IMR-90 (cell line): Measurements from ENCODE around the gene SEPTIN2. TPM values are rescaled to one million over a fixed set of nuclear protein-coding genes. Genes with fewer than 3 reads are reported as not detected.
A peak's percentile ranks its signal among the peaks of the same experiment; 100 is the strongest.

Experiments
- ATAC-seq: fragments of 200-7000 bp; cut with Tn5 transposase; 2 replicates; pipeline ENCODE4 v1.9.1; 2020; ENCODE audit warnings: low read depth, mild to moderate bottlenecking, moderate library complexity
- BruUV-seq: library from RNA; stranded (reverse); fragments of 400-500 nt; replicated peaks from 2 replicates; lab custom pipeline; 2021; lab: Mats Ljungman, UMichigan
- CTCF ChIA-PET: fragments of 300-600 bp; formaldehyde crosslinking; extraction: SDS; loops from one replicate; lab custom pipeline; 2021; ENCODE audit warnings: antibody characterized with exemption; lab: Yijun Ruan, JAX
- POLR2A ChIA-PET: fragments of 300-600 bp; sonication (Branson Sonifier 250); formaldehyde crosslinking; loops from one replicate; lab custom pipeline; 2022; ENCODE audit warnings: antibody characterized with exemption; ENCODE audit not compliant: unreplicated experiment; lab: Charles Lee
- DNase-seq: peaks from one replicate; pipeline ENCODE4 v3.0.0; 2013
- H2AFZ ChIP-seq: replicated peaks from 2 replicates; pipeline ENCODE3; 2013; ENCODE audit warnings: low read length, mild to moderate bottlenecking; ENCODE audit not compliant: poor library complexity
- H2AK5ac ChIP-seq: 2 replicates; pipeline ENCODE4 v1.6.1; 2013; ENCODE audit warnings: low read depth, low read length, inconsistent platforms
- H2AK9ac ChIP-seq: replicated peaks from 2 replicates; pipeline ENCODE3; 2013; ENCODE audit warnings: mild to moderate bottlenecking, low read depth, low read length, moderate library complexity; ENCODE audit not compliant: poor library complexity
- H2BK120ac ChIP-seq: 2 replicates; pipeline ENCODE4 v1.6.1; 2013; ENCODE audit warnings: low read depth, low read length, inconsistent platforms
- H2BK15ac ChIP-seq: 3 replicates; pipeline ENCODE4 v1.6.1; 2013; ENCODE audit warnings: low read depth, low read length, inconsistent platforms
- H2BK20ac ChIP-seq: 2 replicates; pipeline ENCODE4 v1.6.1; 2013; ENCODE audit warnings: low read depth, mild to moderate bottlenecking, inconsistent platforms, low read length, moderate library complexity
- H2BK5ac ChIP-seq: 2 replicates; pipeline ENCODE4 v1.6.1; 2013; ENCODE audit warnings: mild to moderate bottlenecking, low read depth, low read length, inconsistent platforms; ENCODE audit not compliant: poor library complexity, severe bottlenecking
- H3K14ac ChIP-seq: replicated peaks from 2 replicates; pipeline ENCODE4 v1.6.1; 2013; ENCODE audit warnings: low read depth, low read length, inconsistent platforms
- H3K18ac ChIP-seq: 2 replicates; pipeline ENCODE4 v1.6.1; 2013; ENCODE audit warnings: low read depth, low read length, control low read depth
- H3K23ac ChIP-seq: 2 replicates; pipeline ENCODE4 v1.6.1; 2013; ENCODE audit warnings: low read depth, low read length, inconsistent platforms
- H3K27ac ChIP-seq: 2 replicates; pipeline ENCODE4 v1.5.1; 2013; ENCODE audit warnings: mild to moderate bottlenecking, control low read depth, low read length; ENCODE audit not compliant: insufficient read depth
- H3K27me3 ChIP-seq: 2 replicates; pipeline ENCODE4 v1.6.1; 2013; ENCODE audit warnings: low read length; ENCODE audit not compliant: control insufficient read depth, insufficient read depth
- H3K36me3 ChIP-seq: 2 replicates; pipeline ENCODE4 v1.6.1; 2013; ENCODE audit warnings: low read length, mixed read lengths; ENCODE audit not compliant: control insufficient read depth, insufficient read depth
- H3K4ac ChIP-seq: 2 replicates; pipeline ENCODE4 v1.6.1; 2013; ENCODE audit warnings: low read depth, low read length, inconsistent platforms
- H3K4me1 ChIP-seq: 2 replicates; pipeline ENCODE4 v1.6.1; 2013; ENCODE audit warnings: low read length, mixed read lengths; ENCODE audit not compliant: control insufficient read depth, insufficient read depth
- H3K4me2 ChIP-seq: 2 replicates; pipeline ENCODE4 v1.6.1; 2013; ENCODE audit warnings: low read depth, mild to moderate bottlenecking, control low read depth, low read length, moderate library complexity
- H3K4me3 ChIP-seq: 2 replicates; pipeline ENCODE4 v1.5.1; 2013; ENCODE audit warnings: low read depth, mild to moderate bottlenecking, control low read depth, low read length, moderate library complexity; ENCODE audit not compliant: insufficient read depth
- H3K56ac ChIP-seq: 2 replicates; pipeline ENCODE4 v1.6.1; 2013; ENCODE audit warnings: low read length, inconsistent platforms; ENCODE audit not compliant: insufficient read depth; ENCODE audit errors: extremely low read depth
- H3K79me1 ChIP-seq, 2 experiments: 2 replicates each; pipeline ENCODE4 v1.6.1; 2013; ENCODE audit warnings: low read length in 2 of 2, inconsistent platforms in 1 of 2, low read depth in 1 of 2
- H3K9ac ChIP-seq: 2 replicates; pipeline ENCODE4 v1.6.1; 2013; ENCODE audit warnings: low read depth, low read length, control low read depth
- H3K9me1 ChIP-seq: 2 replicates; pipeline ENCODE4 v1.6.1; 2013; ENCODE audit warnings: low read length, inconsistent platforms; ENCODE audit not compliant: insufficient read depth
- H3K9me3 ChIP-seq: 2 replicates; pipeline ENCODE4 v1.6.1; 2013; ENCODE audit warnings: low read length; ENCODE audit not compliant: control insufficient read depth, insufficient read depth
- H4K20me1 ChIP-seq: 2 replicates; pipeline ENCODE4 v1.6.1; 2013; ENCODE audit warnings: low read length, inconsistent platforms; ENCODE audit not compliant: insufficient read depth
- H4K5ac ChIP-seq: 2 replicates; pipeline ENCODE4 v1.6.1; 2013; ENCODE audit warnings: mild to moderate bottlenecking, low read depth, low read length, control low read depth
- H4K8ac ChIP-seq, 2 experiments: 2 replicates each; pipeline ENCODE4 v1.6.1; 2013; ENCODE audit warnings: low read depth in 2 of 2, low read length in 2 of 2, control low read depth in 1 of 2, inconsistent platforms in 1 of 2
- H4K91ac ChIP-seq: 2 replicates; pipeline ENCODE4 v1.6.1; 2013; ENCODE audit warnings: low read depth, low read length, inconsistent platforms; ENCODE audit not compliant: insufficient read depth
- ELK1 ChIP-seq: fragments of 150-350 bp; IDR thresholded peaks from 2 replicates; pipeline ENCODE4 v1.6.1; 2016; ENCODE audit warnings: low read depth, mild to moderate bottlenecking, low read length, moderate library complexity, borderline replicate concordance
- FOS ChIP-seq: fragments of 150-350 bp; IDR thresholded peaks from 2 replicates; pipeline ENCODE4 v1.6.1; 2016; ENCODE audit warnings: low read depth, low read length
- MAFK ChIP-seq: IDR thresholded peaks from 2 replicates; pipeline ENCODE4 v1.6.1; 2012; ENCODE audit warnings: low read depth, low read length, improper control_type of control experiment
- MAZ ChIP-seq: IDR thresholded peaks from 2 replicates; pipeline ENCODE4 v1.6.1; 2012; ENCODE audit warnings: low read depth, mild to moderate bottlenecking, low read length, improper control_type of control experiment, moderate library complexity, borderline replicate concordance
- MXI1 ChIP-seq: IDR thresholded peaks from 2 replicates; pipeline ENCODE4 v1.6.1; 2012; ENCODE audit warnings: low read depth, mild to moderate bottlenecking, low read length, moderate library complexity, borderline replicate concordance
- RAD21 ChIP-seq: IDR thresholded peaks from 2 replicates; pipeline ENCODE4 v1.6.1; 2012; ENCODE audit warnings: low read length, improper control_type of control experiment
- RCOR1 ChIP-seq: IDR thresholded peaks from 2 replicates; pipeline ENCODE4 v1.6.1; 2012; ENCODE audit warnings: mild to moderate bottlenecking, low read length, improper control_type of control experiment; ENCODE audit not compliant: insufficient replicate concordance
- WGBS, 2 experiments: methylation state at CpG; one replicate each; pipeline versions ENCODE4 v1.1.5 to v1.1.7; 2013; ENCODE audit warnings: missing lambda C conversion rate in 2 of 2; ENCODE audit not compliant: insufficient read length in 1 of 2; ENCODE audit errors: extremely low coverage in 2 of 2; 5-methylcytosine and 5-hydroxymethylcytosine counted together
- dilution Hi-C: fragments of 300-500 bp; cut with HindIII; formaldehyde crosslinking; loops from one replicate; pipeline ENCODE4 v1.14.3; 2018; ENCODE audit warnings: low sequenced_read_pairs; ENCODE audit not compliant: unreplicated experiment
- in situ Hi-C: fragments of 300-500 bp; cut with MboI; formaldehyde crosslinking; loops from 3 replicates; pipeline ENCODE4 v1.14.3; 2019; ENCODE audit warnings: low sequenced_read_pairs, inconsistent platforms, mixed read lengths
- intact Hi-C: fragments of 100-400 bp; cut with micrococcal nuclease; formaldehyde crosslinking; loops from 2 replicates; pipeline ENCODE4 v1.10.0; 2022
- polyA plus RNA-seq, 3 experiments: library from polyadenylated mRNA; depleted of rRNA; stranded (reverse); fragments of >200 nt; gene quantifications; 2 replicates each; pipeline ENCODE4 v1.2.3, GENCODE V29; 2012; ENCODE audit warnings: low replicate concordance in 1 of 3
- total RNA-seq: library from RNA; depleted of rRNA; stranded (reverse); fragments of >200 nt; gene quantifications from 2 replicates; pipeline ENCODE4 v1.2.3, GENCODE V29; 2012

Gene SEPTIN2
- total and polyA plus RNA-seq, 2 of the 4 experiments (the other 2 are of a cell fraction): 420 to 504 TPM

GRCh38 chr2:241355983-241356870 lies 40.5 kb downstream of the SEPTIN2 start, which contains the start of gene FARP2 (continued):
- TF ChIP-seq MAZ (peak; percentile 79; the same call in 1 of the 2 replicates), FOS (no peak), MAFK (no peak), RAD21 (no peak)

- no peak overlapping the region for H2AK5ac ChIP-seq
- H2BK5ac ChIP-seq: no peak overlapping the region
- H3K14ac ChIP-seq: peak overlapping the region; percentile 70
- WGBS, 2 experiments: no CpG with 5 or more reads among the region's 5 CpGs
- ChIA-PET POLR2A (no interaction called here), CTCF (no interaction called here)
- H3K4me3 ChIP-seq: peak overlapping the region; percentile 76
- TF ChIP-seq MAZ (no peak), ELK1 (no peak), RAD21 (no peak), MXI1 (no peak), RCOR1 (no peak), FOS (no peak)
- BruUV-seq: no TSS peak
- no peak overlapping the region for H3K18ac ChIP-seq
- H3K9me3 ChIP-seq: no peaks in the 10 kb centered on the region
- H3K9me1 ChIP-seq: peaks cover 18% of the 10 kb centered on the region
- no peak overlapping the region for H4K5ac ChIP-seq
- no peak for DNase-seq
- H3K36me3 ChIP-seq: peaks cover 17% of the 10 kb centered on the region
- H3K79me1 ChIP-seq: peaks cover 29 to 52% of the 10 kb centered on the region in 2 experiments
- H2BK20ac ChIP-seq: no peak overlapping the region
- no peak overlapping the region for H4K91ac ChIP-seq
- H2AFZ ChIP-seq: peak overlapping the region; percentile 6
- H4K20me1 ChIP-seq: peaks cover 42% of the 10 kb centered on the region
- H2BK120ac ChIP-seq: no peak overlapping the region
- no peak for ATAC-seq
- intact Hi-C loops (loop anchor here (2.0 to 5.0 kb wide), 4 partner anchors 152 to 300 kb away; partner anchors contain the start of genes ATG4B, BOK, STK25 and THAP4), in situ Hi-C loops (no loop called here), dilution Hi-C loops (no loop called here)
- H3K9ac ChIP-seq: peak overlapping the region; percentile 90
- H4K8ac ChIP-seq: 0 out of 4 replicates have a peak overlapping the region, but pooled peaks of 1 of the 2 experiments have one; percentile 26
- H3K4me2 ChIP-seq: peak overlapping the region; percentile 96
- peaks cover 8% of the 10 kb centered on the region for H3K4me1 ChIP-seq
- H3K27ac ChIP-seq: peak overlapping the region; percentile 70; the same call in 1 of the 2 replicates
- peak overlapping the region; percentile 54; the same call in 1 of the 2 replicates for H3K56ac ChIP-seq
- H2AK9ac ChIP-seq: peak overlapping the region; percentile 88
- no peak overlapping the region for H3K4ac ChIP-seq
- peak overlapping the region; percentile 73; the same call in 1 of the 2 replicates for H3K23ac ChIP-seq
- H3K27me3 ChIP-seq: no peaks in the 10 kb centered on the region
- no peak overlapping the region for H2BK15ac ChIP-seq
These were observed 41.1 kb downstream of the SEPTIN2 start for GRCh38 chr2:241356871-241357260.
